K562 (cell line): ENCODE data around the gene EDEM2. TPM values are rescaled to one million over a fixed set of nuclear protein-coding genes. Genes with fewer than 3 reads are reported as not detected.

Experiments used
- ATAC-seq: fragments of 200-7000 bp; cut with Tn5 transposase; 3 replicates; pipeline ENCODE4 v1.9.1; 2020; ENCODE audit warnings: moderate library complexity
- BruUV-seq: library from RNA; stranded (reverse); fragments of 400-500 nt; replicated peaks from 2 replicates; lab custom pipeline; 2021; lab: Mats Ljungman, UMichigan
- CTCF ChIA-PET: fragments of 300-600 bp; formaldehyde crosslinking; extraction: SDS; loops from one replicate; lab custom pipeline; 2021; ENCODE audit warnings: low intra/inter-chr PET ratio; lab: Yijun Ruan, JAX
- POLR2A ChIA-PET: fragments of 300-600, 350-650 bp; sonication (Branson Sonifier 250); formaldehyde crosslinking; extraction: SDS; loops from one replicate; lab custom pipeline; 2021; ENCODE audit warnings: antibody characterized with exemption, inconsistent platforms; lab: Yijun Ruan, JAX
- DNase-seq, 4 experiments: peaks; one replicate each; pipeline versions ENCODE4 v3.0.0 to v3.0.0-alpha.2; 2011 to 2018; ENCODE audit warnings: low spot score in 3 of 4, mixed read lengths in 3 of 4; ENCODE audit errors: extremely low read depth in 1 of 4
- FAIRE-seq: peaks from 2 replicates; lab custom pipeline; 2011; peaks lifted over from hg19 to GRCh38; lab: Jason Lieb, UNC
- H2AFZ ChIP-seq: 2 replicates; pipeline ENCODE4 v1.6.0; 2011; ENCODE audit warnings: low read depth, low read length, control low read depth, inconsistent platforms
- H3K27ac ChIP-seq: fragments of 200-600 bp; 3 replicates; pipeline ENCODE4 v1.8.0; 2011; ENCODE audit warnings: low read depth, mild to moderate bottlenecking, control low read depth, inconsistent platforms, low read length, moderate library complexity, mixed read lengths; ENCODE audit errors: extremely low read depth
- H3K27me3 ChIP-seq, 2 experiments: fragments of 300-600 bp in 1 of 2; 2 replicates in 1 of 2; 3 replicates in 1 of 2; pipeline versions ENCODE4 v1.6.0 to v1.8.0; 2011; ENCODE audit warnings: inconsistent platforms in 2 of 2, low read length in 2 of 2, mild to moderate bottlenecking in 1 of 2, mixed read lengths in 1 of 2, moderate library complexity in 1 of 2; ENCODE audit not compliant: control insufficient read depth in 2 of 2, insufficient read depth in 2 of 2
- H3K36me3 ChIP-seq: fragments of 300-600 bp; 3 replicates; pipeline ENCODE4 v1.8.0; 2011; ENCODE audit warnings: mild to moderate bottlenecking, low read length, inconsistent platforms; ENCODE audit not compliant: control insufficient read depth, insufficient read depth
- H3K4me1 ChIP-seq, 2 experiments: fragments of 200-600 bp in 1 of 2; replicated peaks in 1 of 2; 2 replicates in 1 of 2; 3 replicates in 1 of 2; pipeline versions ENCODE4 v1.5.1 to v1.8.0; 2011; ENCODE audit warnings: inconsistent platforms in 2 of 2, low read length in 2 of 2, mild to moderate bottlenecking in 1 of 2, mixed read lengths in 1 of 2, moderate library complexity in 1 of 2; ENCODE audit not compliant: control insufficient read depth in 2 of 2, insufficient read depth in 2 of 2
- H3K4me2 ChIP-seq: 2 replicates; pipeline ENCODE4 v1.6.1; 2011; ENCODE audit warnings: low read length, control low read depth, inconsistent platforms, mixed read lengths; ENCODE audit not compliant: insufficient read depth
- H3K4me3 ChIP-seq: fragments of 200-600 bp; sonication (generic), shearing (Covaris generic); 2 replicates; pipeline ENCODE4 v1.5.1; 2016; ENCODE audit warnings: control low read depth, inconsistent platforms
- H3K79me2 ChIP-seq: fragments of 200-600 bp; 3 replicates; pipeline ENCODE4 v1.8.0; 2011; ENCODE audit warnings: low read length, inconsistent platforms; ENCODE audit not compliant: control insufficient read depth, insufficient read depth
- H3K9ac ChIP-seq, 2 experiments: 2 replicates each; pipeline versions ENCODE4 v1.6.0 to v1.6.1; 2011; ENCODE audit warnings: low read depth in 2 of 2, low read length in 2 of 2, control low read depth in 1 of 2, inconsistent platforms in 1 of 2, mild to moderate bottlenecking in 1 of 2, mixed read lengths in 1 of 2; ENCODE audit not compliant: insufficient read depth in 1 of 2
- H3K9me1 ChIP-seq: one replicate; pipeline ENCODE4 v1.6.0; 2011; ENCODE audit warnings: inconsistent platforms, mild to moderate bottlenecking, low read length, moderate library complexity; ENCODE audit not compliant: control insufficient read depth, insufficient read depth
- H3K9me3 ChIP-seq: replicated peaks from 2 replicates; pipeline ENCODE4 v1.5.1; 2011; ENCODE audit warnings: low read depth, low read length, inconsistent platforms; ENCODE audit not compliant: control insufficient read depth, insufficient read depth
- H4K20me1 ChIP-seq: replicated peaks from 2 replicates; pipeline ENCODE4 v1.6.1; 2011; ENCODE audit warnings: low read length, inconsistent platforms, mixed read lengths; ENCODE audit not compliant: control insufficient read depth, insufficient read depth
- CEBPB ChIP-seq: fragments of 450-650 bp; IDR thresholded peaks from 2 replicates; pipeline ENCODE4 v1.6.1; 2016; ENCODE audit warnings: missing genetic modification characterization, missing compliant biosample characterization
- GATAD2B ChIP-seq: fragments of 450-650 bp; IDR thresholded peaks from 2 replicates; pipeline ENCODE4 v1.6.1; 2017; ENCODE audit warnings: mild to moderate bottlenecking, borderline replicate concordance
- HMG20B ChIP-seq: fragments of 250-450 bp; sonication (Bioruptor Pico); IDR thresholded peaks from 2 replicates; pipeline ENCODE4 v1.5.0; 2021; ENCODE audit warnings: mild to moderate bottlenecking
- L3MBTL2 ChIP-seq: fragments of 450-650 bp; IDR thresholded peaks from 2 replicates; pipeline ENCODE4 v1.6.1; 2016; ENCODE audit warnings: mild to moderate bottlenecking, moderate library complexity
- TEAD4 ChIP-seq, 2 experiments: sonication (generic) in 1 of 2; formaldehyde crosslinking in 1 of 2; IDR thresholded peaks; 2 replicates each; pipeline versions ENCODE4 v1.6.1 to v1.8.0; 2012 to 2022; ENCODE audit warnings: borderline replicate concordance in 1 of 2, inconsistent platforms in 1 of 2, low read length in 1 of 2, mild to moderate bottlenecking in 1 of 2, missing genetic modification reagents in 1 of 2
- WGBS: fragments of 100-300 bp; shearing (Covaris generic); methylation state at CpG from one replicate; pipeline ENCODE4 v1.1.6; 2016; ENCODE audit warnings: low coverage, mixed read lengths; ENCODE audit not compliant: insufficient coverage; ENCODE audit errors: missing lambda C conversion rate; 5-methylcytosine and 5-hydroxymethylcytosine counted together
- in situ Hi-C: fragments of 300-500 bp; cut with MboI; formaldehyde crosslinking; loops from 4 replicates; pipeline ENCODE4 v1.15.0; 2018; ENCODE audit warnings: inconsistent platforms, mixed read lengths
- intact Hi-C: fragments of 100-400 bp; cut with micrococcal nuclease; formaldehyde crosslinking; loops from 2 replicates; pipeline ENCODE4 v1.14.2; 2022
- polyA plus RNA-seq, 8 experiments: library from polyadenylated mRNA; depleted of rRNA in 4 of 8; stranded (reverse) in 5 of 8; unstranded in 3 of 8; fragments of >200 nt; fragmentation: Nextera tagmentation in 2 of 8; fragmentation: Illumina TruSeq in 1 of 8; extraction: Ambion mirVana in 2 of 8; extraction: Trizol in 1 of 8; gene quantifications; 2 replicates each; pipeline versions ENCODE4 v1.2.1 to v1.2.3, GENCODE V29; 2011 to 2014; ENCODE audit warnings: inconsistent platforms in 1 of 8, missing spikeins in 1 of 8
- total RNA-seq, 7 experiments: library from RNA; depleted of rRNA in 6 of 7; stranded (reverse); fragments of >200 nt in 6 of 7; fragmentation: Illumina TruSeq in 2 of 7; extraction: Trizol in 2 of 7; gene quantifications; 2 replicates each; pipeline versions ENCODE4 v1.2.1 to v1.2.3, GENCODE V29; 2011 to 2021; ENCODE audit warnings: low replicate concordance in 1 of 7
- TF ChIP-seq, protein P1 (sequence below): fragments of 450-650 bp; IDR thresholded peaks from 2 replicates; pipeline ENCODE4 v1.6.1; 2016
- TF ChIP-seq, protein P2 (sequence below): fragments of 450-650 bp; IDR thresholded peaks from 2 replicates; pipeline ENCODE4 v1.6.1; 2016; ENCODE audit warnings: mild to moderate bottlenecking, moderate library complexity

EDEM2 gene
- total and polyA plus RNA-seq, 9 of the 15 experiments (the other 6 are each of a cell fraction or from before 2014, with no cell fraction given), result 6.9 to 11.0 (median 9.7) TPM

DNA sequence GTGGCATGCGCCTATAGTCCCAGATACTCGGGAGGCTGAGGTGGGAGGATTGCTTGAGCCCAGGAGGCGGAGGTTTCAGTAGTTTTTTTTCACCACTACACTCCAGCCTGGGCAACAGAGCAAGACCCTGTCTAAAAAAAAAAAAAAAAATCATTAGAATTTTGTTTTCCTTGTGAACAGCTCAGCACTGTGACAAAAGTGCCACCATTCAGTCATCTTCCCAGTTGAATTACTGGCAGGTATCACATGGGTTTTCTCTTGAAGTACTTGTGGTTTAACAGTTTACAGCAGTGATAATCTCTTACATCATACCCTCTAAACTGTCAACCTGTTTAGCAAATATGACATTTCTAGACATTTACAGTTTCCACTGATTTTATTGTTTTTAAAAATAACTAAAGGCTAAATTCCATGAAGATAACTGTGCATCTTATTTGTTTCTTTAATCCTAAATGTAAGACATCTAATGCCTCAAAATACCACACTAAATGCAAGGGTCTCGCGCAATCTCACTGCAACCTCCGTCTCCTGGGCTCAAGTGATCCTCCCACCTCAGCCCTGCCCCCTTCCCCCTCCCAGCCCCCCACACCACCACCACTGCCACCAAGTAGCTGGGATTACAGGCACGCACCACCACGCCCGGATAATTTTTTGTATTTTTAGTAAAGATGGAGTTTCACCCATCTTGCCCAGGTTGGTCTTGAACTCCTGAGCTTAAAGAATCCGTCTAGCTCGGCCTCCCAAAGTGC lies 61.5 kb downstream of the EDEM2 start:
- no peak for DNase-seq
- Histone ChIP-seq H3K79me2 (peaks cover 91% of the 10 kb centered on the region), H3K4me2 (no peak overlapping the region), H3K36me3 (peaks cover 26% of the 10 kb centered on the region), H3K4me1 (peaks cover 0 to 1% of the 10 kb centered on the region in 2 experiments; a peak in 2 of 5 replicates), H2AFZ (no peak overlapping the region), H3K9ac (no peak overlapping the region), H3K9me3 (no peaks in the 10 kb centered on the region), H4K20me1 (no peaks in the 10 kb centered on the region), H3K4me3 (no peak overlapping the region), H3K27me3 (no peaks in the 10 kb centered on the region), H3K27ac (peak overlapping the region; percentile 45; the same call in 2 of the 3 replicates), H3K9me1 (no peaks in the 10 kb centered on the region)
- TSS peak; percentile 13 for BruUV-seq
- no peak for FAIRE-seq
- intact Hi-C loops, result no loop called here
- ATAC-seq, result peak; percentile 73
- ChIA-PET CTCF (no interaction called here), POLR2A (interaction anchor here (0.6 to 1.1 kb wide), 4 partner anchors 21 to 182 kb away, joined by 3 to 5 read pairs (median 4); no protein-coding TSS in a partner anchor)
- 76% methylated on average over 7 of the region's 11 CpGs for WGBS
- in situ Hi-C loops, result no loop called here
- no peak for TF ChIP-seq TEAD4 (IDR thresholded peaks at IDR 0.05; ENCODE audit: low read length)
- TF ChIP-seq TEAD4 (CRISPR knock-in tag; IDR thresholded peaks at IDR 0.05; ENCODE audit: borderline replicate concordance), result no peak
- no peak for TF ChIP-seq CEBPB (tag)
- TF ChIP-seq, protein P1, sequence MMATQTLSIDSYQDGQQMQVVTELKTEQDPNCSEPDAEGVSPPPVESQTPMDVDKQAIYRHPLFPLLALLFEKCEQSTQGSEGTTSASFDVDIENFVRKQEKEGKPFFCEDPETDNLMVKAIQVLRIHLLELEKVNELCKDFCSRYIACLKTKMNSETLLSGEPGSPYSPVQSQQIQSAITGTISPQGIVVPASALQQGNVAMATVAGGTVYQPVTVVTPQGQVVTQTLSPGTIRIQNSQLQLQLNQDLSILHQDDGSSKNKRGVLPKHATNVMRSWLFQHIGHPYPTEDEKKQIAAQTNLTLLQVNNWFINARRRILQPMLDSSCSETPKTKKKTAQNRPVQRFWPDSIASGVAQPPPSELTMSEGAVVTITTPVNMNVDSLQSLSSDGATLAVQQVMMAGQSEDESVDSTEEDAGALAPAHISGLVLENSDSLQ, result peak; percentile 56; the same call in 1 of the 2 replicates
- TF ChIP-seq, protein P2, sequence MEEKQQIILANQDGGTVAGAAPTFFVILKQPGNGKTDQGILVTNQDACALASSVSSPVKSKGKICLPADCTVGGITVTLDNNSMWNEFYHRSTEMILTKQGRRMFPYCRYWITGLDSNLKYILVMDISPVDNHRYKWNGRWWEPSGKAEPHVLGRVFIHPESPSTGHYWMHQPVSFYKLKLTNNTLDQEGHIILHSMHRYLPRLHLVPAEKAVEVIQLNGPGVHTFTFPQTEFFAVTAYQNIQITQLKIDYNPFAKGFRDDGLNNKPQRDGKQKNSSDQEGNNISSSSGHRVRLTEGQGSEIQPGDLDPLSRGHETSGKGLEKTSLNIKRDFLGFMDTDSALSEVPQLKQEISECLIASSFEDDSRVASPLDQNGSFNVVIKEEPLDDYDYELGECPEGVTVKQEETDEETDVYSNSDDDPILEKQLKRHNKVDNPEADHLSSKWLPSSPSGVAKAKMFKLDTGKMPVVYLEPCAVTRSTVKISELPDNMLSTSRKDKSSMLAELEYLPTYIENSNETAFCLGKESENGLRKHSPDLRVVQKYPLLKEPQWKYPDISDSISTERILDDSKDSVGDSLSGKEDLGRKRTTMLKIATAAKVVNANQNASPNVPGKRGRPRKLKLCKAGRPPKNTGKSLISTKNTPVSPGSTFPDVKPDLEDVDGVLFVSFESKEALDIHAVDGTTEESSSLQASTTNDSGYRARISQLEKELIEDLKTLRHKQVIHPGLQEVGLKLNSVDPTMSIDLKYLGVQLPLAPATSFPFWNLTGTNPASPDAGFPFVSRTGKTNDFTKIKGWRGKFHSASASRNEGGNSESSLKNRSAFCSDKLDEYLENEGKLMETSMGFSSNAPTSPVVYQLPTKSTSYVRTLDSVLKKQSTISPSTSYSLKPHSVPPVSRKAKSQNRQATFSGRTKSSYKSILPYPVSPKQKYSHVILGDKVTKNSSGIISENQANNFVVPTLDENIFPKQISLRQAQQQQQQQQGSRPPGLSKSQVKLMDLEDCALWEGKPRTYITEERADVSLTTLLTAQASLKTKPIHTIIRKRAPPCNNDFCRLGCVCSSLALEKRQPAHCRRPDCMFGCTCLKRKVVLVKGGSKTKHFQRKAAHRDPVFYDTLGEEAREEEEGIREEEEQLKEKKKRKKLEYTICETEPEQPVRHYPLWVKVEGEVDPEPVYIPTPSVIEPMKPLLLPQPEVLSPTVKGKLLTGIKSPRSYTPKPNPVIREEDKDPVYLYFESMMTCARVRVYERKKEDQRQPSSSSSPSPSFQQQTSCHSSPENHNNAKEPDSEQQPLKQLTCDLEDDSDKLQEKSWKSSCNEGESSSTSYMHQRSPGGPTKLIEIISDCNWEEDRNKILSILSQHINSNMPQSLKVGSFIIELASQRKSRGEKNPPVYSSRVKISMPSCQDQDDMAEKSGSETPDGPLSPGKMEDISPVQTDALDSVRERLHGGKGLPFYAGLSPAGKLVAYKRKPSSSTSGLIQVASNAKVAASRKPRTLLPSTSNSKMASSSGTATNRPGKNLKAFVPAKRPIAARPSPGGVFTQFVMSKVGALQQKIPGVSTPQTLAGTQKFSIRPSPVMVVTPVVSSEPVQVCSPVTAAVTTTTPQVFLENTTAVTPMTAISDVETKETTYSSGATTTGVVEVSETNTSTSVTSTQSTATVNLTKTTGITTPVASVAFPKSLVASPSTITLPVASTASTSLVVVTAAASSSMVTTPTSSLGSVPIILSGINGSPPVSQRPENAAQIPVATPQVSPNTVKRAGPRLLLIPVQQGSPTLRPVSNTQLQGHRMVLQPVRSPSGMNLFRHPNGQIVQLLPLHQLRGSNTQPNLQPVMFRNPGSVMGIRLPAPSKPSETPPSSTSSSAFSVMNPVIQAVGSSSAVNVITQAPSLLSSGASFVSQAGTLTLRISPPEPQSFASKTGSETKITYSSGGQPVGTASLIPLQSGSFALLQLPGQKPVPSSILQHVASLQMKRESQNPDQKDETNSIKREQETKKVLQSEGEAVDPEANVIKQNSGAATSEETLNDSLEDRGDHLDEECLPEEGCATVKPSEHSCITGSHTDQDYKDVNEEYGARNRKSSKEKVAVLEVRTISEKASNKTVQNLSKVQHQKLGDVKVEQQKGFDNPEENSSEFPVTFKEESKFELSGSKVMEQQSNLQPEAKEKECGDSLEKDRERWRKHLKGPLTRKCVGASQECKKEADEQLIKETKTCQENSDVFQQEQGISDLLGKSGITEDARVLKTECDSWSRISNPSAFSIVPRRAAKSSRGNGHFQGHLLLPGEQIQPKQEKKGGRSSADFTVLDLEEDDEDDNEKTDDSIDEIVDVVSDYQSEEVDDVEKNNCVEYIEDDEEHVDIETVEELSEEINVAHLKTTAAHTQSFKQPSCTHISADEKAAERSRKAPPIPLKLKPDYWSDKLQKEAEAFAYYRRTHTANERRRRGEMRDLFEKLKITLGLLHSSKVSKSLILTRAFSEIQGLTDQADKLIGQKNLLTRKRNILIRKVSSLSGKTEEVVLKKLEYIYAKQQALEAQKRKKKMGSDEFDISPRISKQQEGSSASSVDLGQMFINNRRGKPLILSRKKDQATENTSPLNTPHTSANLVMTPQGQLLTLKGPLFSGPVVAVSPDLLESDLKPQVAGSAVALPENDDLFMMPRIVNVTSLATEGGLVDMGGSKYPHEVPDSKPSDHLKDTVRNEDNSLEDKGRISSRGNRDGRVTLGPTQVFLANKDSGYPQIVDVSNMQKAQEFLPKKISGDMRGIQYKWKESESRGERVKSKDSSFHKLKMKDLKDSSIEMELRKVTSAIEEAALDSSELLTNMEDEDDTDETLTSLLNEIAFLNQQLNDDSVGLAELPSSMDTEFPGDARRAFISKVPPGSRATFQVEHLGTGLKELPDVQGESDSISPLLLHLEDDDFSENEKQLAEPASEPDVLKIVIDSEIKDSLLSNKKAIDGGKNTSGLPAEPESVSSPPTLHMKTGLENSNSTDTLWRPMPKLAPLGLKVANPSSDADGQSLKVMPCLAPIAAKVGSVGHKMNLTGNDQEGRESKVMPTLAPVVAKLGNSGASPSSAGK, result peak; percentile 52; the same call in 1 of the 2 replicates
- TF ChIP-seq L3MBTL2, result peak; percentile 84
- TF ChIP-seq GATAD2B, result no peak
- no peak for TF ChIP-seq HMG20B (CRISPR knock-in tag)
